NCI-H460 (cell line): ENCODE data around the gene CNTF. TPM values are rescaled to one million over a fixed set of nuclear protein-coding genes. Genes with fewer than 3 reads are reported as not detected.

ENCODE experiments used
- DNase-seq: peaks from one replicate; pipeline ENCODE4 v3.0.0-alpha.2; 2016; ENCODE audit warnings: low read depth; ENCODE audit errors: extremely low read depth
- total RNA-seq: library from RNA; depleted of rRNA; stranded (reverse); fragments of >200 nt; shearing (Covaris generic); gene quantifications from 2 replicates; pipeline ENCODE4 v1.2.3, GENCODE V29; 2014

CNTF gene
- total RNA-seq, 1 experiment from 2014 or later, result 1.3 TPM

GRCh38 chr11:58641341-58641740, 18.9 kb downstream of the CNTF start:
- DNase-seq, result no peak

GRCh38 chr11:58641803-58642581, 19.5 kb downstream of the CNTF start:
- no peak for DNase-seq

GRCh38 chr11:58645854-58646253, 23.4 kb downstream of the CNTF start:
- no peak for DNase-seq

- no peak for DNase-seq
Measured at GRCh38 chr11:58647141-58647699, 24.8 kb downstream of the CNTF start.

GRCh38 chr11:58647866-58648265, 25.4 kb downstream of the CNTF start:
- DNase-seq, result no peak

GRCh38 chr11:58649623-58650022, 27.2 kb downstream of the CNTF start:
- no peak for DNase-seq

- no peak for DNase-seq
Measured at GRCh38 chr11:58650496-58650895, 28.0 kb downstream of the CNTF start.

GRCh38 chr11:58652726-58653280, 30.3 kb downstream of the CNTF start:
- DNase-seq, result no peak

GRCh38 chr11:58654079-58654907, 31.8 kb downstream of the CNTF start:
- peak; percentile 58 for DNase-seq

- DNase-seq, result no peak
Measured at GRCh38 chr11:58654908-58655296, 32.4 kb downstream of the CNTF start.

GRCh38 chr11:58656348-58656747, 33.9 kb downstream of the CNTF start:
- no peak for DNase-seq

- no peak for DNase-seq
Measured at GRCh38 chr11:58658623-58659022, 36.2 kb downstream of the CNTF start.

- DNase-seq, result no peak
Measured at GRCh38 chr11:58659404-58659803, 36.9 kb downstream of the CNTF start.

- DNase-seq, result no peak
Measured at GRCh38 chr11:58659910-58660570, 37.6 kb downstream of the CNTF start.

GRCh38 chr11:58671983-58672633, 49.6 kb downstream of the CNTF start:
- DNase-seq, result no peak

- DNase-seq, result no peak
Measured at GRCh38 chr11:58674609-58675008, 52.1 kb downstream of the CNTF start.
